ENCODE results near the gene RNU11. TPM values are rescaled to one million over a fixed set of nuclear protein-coding genes. Genes with fewer than 3 reads are reported as not detected.
"Not testable (repeated sequence)": the region's sequence is repeated elsewhere in the genome, so short reads cannot be mapped to it uniquely, and the experiment has no call there.

Gene RNU11
- total RNA-seq, 2 donors from 2014 or later: not detected

DNA sequence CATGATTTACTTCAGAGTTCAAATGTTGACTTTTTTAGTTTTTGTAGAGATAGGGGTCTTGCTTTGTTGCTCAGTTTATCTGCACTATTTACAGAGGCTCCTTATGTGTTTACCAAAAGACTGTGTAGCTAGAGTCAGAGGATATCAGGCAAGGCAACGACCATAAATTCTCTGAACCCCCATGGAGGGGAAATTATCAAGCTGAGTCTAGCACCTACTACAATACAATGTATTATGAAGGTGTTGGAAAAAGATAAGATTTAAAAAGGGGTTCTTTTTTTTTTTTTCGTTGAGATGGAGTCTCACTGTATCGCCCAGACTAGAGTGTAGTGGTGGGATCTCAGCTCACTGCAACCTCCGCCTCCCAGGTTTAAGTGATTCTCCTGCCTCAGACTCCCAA lies 36.5 kb downstream of the RNU11 start:
- DNase-seq: no peak
- Histone ChIP-seq H3K27ac (no peak overlapping the region), H3K27me3 (no peaks in the 10 kb centered on the region), H3K4me1 (no peaks in the 10 kb centered on the region), H3K4me3 (no peak overlapping the region), H3K9me3 (no peaks in the 10 kb centered on the region), H3K36me3 (replicated peaks in 1 of 2; ENCODE audit: insufficient read depth in 1 of 2, low read depth in 2 of 2) (no peaks in the 10 kb centered on the region)
- intact Hi-C loops (cut with DNase I): no loop called here
- TF ChIP-seq, protein P1, sequence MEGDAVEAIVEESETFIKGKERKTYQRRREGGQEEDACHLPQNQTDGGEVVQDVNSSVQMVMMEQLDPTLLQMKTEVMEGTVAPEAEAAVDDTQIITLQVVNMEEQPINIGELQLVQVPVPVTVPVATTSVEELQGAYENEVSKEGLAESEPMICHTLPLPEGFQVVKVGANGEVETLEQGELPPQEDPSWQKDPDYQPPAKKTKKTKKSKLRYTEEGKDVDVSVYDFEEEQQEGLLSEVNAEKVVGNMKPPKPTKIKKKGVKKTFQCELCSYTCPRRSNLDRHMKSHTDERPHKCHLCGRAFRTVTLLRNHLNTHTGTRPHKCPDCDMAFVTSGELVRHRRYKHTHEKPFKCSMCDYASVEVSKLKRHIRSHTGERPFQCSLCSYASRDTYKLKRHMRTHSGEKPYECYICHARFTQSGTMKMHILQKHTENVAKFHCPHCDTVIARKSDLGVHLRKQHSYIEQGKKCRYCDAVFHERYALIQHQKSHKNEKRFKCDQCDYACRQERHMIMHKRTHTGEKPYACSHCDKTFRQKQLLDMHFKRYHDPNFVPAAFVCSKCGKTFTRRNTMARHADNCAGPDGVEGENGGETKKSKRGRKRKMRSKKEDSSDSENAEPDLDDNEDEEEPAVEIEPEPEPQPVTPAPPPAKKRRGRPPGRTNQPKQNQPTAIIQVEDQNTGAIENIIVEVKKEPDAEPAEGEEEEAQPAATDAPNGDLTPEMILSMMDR (IDR thresholded peaks at IDR 0.05): no peak
- TF ChIP-seq POLR2A (IDR thresholded peaks at IDR 0.05): no peak
- ATAC-seq: no peak
- 72 to 74% methylated on average over 4 of the region's 4 CpGs for WGBS, 2 donors

DNA sequence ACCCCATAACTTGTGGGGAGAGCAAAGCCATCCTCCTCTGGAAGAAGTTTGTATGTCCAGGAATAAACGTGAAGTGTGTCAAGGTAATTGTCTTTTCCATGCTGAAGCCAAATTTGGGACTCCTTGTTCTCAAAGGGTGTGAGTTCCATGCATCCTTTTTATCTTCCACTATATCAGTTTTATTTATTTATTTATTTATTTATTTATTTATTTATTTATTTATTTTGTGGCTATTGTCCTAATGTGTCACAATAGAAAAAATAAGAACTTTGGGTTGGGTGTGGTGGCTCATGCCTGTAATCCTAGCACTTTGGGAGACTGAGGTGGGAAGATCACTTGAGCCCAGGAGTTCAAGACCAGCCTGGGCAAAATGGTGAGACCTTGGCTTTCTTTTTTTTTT lies 43.2 kb downstream of the RNU11 start:
- H3K9me3 ChIP-seq; H3K36me3 ChIP-seq (replicated peaks in 1 of 2; ENCODE audit: insufficient read depth in 1 of 2, low read depth in 2 of 2); H3K4me1 ChIP-seq; H3K4me3 ChIP-seq; H3K27ac ChIP-seq; H3K27me3 ChIP-seq; DNase-seq; ATAC-seq; intact Hi-C loops (cut with DNase I): not testable (repeated sequence)
- WGBS, 2 donors: 87 to 88% methylated on average over 1 of the region's 1 CpG

Small RNAs within 50 kb of the gene (small RNA-seq; reads per million reads assigned to genes)
- gene RF00422 (not detected), gene RNU11 (not detected)

Other genes starting within 250 kb of the RNU11 start
- 10 to 100 TPM; 10.1 to 23.4 TPM for gene RCC1, start 142.6 kb upstream of the RNU11 start, total RNA-seq
- 10 to 100 TPM in 1 of 2 donors, 1 to 10 TPM in 1; 8.9 to 14.3 TPM for gene TRNAU1AP, start 95.5 kb upstream of the RNU11 start, total RNA-seq
- gene RAB42, start 56.3 kb upstream of the RNU11 start, total RNA-seq: 1 to 10 TPM in 1 of 2 donors, not detected in 1; 2.9 TPM
- gene TAF12, start 5.5 kb upstream of the RNU11 start, total RNA-seq: 10 to 100 TPM; 11.7 to 11.9 TPM
- gene GMEB1, start 20.2 kb downstream of the RNU11 start, total RNA-seq: 1 to 10 TPM; 5.2 to 5.6 TPM
- 10 to 100 TPM; 20.2 to 28.7 TPM for gene YTHDF2, start 88.3 kb downstream of the RNU11 start, total RNA-seq
- under 1 TPM in 1 of 2 donors, not detected in 1; 0.66 TPM for gene OPRD1, start 163.6 kb downstream of the RNU11 start, total RNA-seq

Measured in body of pancreas (tissue), 4 donors.